IMR-90 (cell line): ENCODE measurements around the gene INHBE.

Experiments
- MAFK ChIP-seq: IDR thresholded peaks from 2 replicates; pipeline ENCODE4 v1.6.1; 2012; ENCODE audit warnings: low read depth, low read length, improper control_type of control experiment
- MXI1 ChIP-seq: IDR thresholded peaks from 2 replicates; pipeline ENCODE4 v1.6.1; 2012; ENCODE audit warnings: low read depth, mild to moderate bottlenecking, low read length, moderate library complexity, borderline replicate concordance
- POLR2A ChIP-seq: IDR thresholded peaks from 2 replicates; pipeline ENCODE4 v1.6.1; 2012; ENCODE audit warnings: mild to moderate bottlenecking, low read depth, low read length
- RAD21 ChIP-seq: IDR thresholded peaks from 2 replicates; pipeline ENCODE4 v1.6.1; 2012; ENCODE audit warnings: low read length, improper control_type of control experiment
- RFX5 ChIP-seq: IDR thresholded peaks from 2 replicates; pipeline ENCODE4 v1.8.0; 2012; ENCODE audit warnings: low read depth, mild to moderate bottlenecking, low read length, moderate library complexity
- TF ChIP-seq, protein P1 (sequence below): conservative IDR thresholded peaks from 2 replicates; pipeline ENCODE4 v1.5.1; 2012; ENCODE audit warnings: mild to moderate bottlenecking, low read depth, low read length, improper control_type of control experiment
- TF ChIP-seq, protein P2 (sequence below): fragments of 150-350 bp; IDR thresholded peaks from 2 replicates; pipeline ENCODE4 v1.6.1; 2016; ENCODE audit warnings: low read depth, mild to moderate bottlenecking, low read length, moderate library complexity, borderline replicate concordance

DNA sequence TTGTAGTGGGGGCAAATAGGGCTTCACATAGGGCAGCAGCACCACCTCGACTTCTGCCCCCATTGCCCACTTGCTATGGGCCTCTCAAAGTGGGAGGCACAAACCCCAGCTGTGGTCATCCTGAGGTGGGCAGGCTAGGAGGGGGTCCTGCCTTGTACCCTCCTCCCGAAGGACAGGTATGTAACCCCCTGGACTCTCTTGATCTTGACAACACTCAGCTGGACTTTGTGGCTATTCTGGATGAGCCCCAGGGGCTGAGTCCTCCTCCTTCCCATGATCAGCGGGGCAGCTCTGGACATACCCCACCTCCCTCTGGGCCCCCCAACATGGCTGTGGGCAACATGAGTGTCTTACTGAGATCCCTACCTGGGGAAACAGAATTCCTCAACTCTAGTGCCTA lies 16.6 kb downstream of the INHBE start:
- TF ChIP-seq, protein P1, sequence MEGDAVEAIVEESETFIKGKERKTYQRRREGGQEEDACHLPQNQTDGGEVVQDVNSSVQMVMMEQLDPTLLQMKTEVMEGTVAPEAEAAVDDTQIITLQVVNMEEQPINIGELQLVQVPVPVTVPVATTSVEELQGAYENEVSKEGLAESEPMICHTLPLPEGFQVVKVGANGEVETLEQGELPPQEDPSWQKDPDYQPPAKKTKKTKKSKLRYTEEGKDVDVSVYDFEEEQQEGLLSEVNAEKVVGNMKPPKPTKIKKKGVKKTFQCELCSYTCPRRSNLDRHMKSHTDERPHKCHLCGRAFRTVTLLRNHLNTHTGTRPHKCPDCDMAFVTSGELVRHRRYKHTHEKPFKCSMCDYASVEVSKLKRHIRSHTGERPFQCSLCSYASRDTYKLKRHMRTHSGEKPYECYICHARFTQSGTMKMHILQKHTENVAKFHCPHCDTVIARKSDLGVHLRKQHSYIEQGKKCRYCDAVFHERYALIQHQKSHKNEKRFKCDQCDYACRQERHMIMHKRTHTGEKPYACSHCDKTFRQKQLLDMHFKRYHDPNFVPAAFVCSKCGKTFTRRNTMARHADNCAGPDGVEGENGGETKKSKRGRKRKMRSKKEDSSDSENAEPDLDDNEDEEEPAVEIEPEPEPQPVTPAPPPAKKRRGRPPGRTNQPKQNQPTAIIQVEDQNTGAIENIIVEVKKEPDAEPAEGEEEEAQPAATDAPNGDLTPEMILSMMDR: no peak
- TF ChIP-seq RFX5 (no peak), MAFK (no peak), RAD21 (no peak), POLR2A (no peak), MXI1 (no peak)
- TF ChIP-seq, protein P2, sequence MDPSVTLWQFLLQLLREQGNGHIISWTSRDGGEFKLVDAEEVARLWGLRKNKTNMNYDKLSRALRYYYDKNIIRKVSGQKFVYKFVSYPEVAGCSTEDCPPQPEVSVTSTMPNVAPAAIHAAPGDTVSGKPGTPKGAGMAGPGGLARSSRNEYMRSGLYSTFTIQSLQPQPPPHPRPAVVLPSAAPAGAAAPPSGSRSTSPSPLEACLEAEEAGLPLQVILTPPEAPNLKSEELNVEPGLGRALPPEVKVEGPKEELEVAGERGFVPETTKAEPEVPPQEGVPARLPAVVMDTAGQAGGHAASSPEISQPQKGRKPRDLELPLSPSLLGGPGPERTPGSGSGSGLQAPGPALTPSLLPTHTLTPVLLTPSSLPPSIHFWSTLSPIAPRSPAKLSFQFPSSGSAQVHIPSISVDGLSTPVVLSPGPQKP: no peak
